IMR-90 (cell line): ENCODE data around the gene SLC25A26. TPM values are rescaled to one million over a fixed set of nuclear protein-coding genes. Genes with fewer than 3 reads are reported as not detected.

Experiments
- ATAC-seq: fragments of 200-7000 bp; cut with Tn5 transposase; 2 replicates; pipeline ENCODE4 v1.9.1; 2020; ENCODE audit warnings: low read depth, mild to moderate bottlenecking, moderate library complexity
- BruUV-seq: library from RNA; stranded (reverse); fragments of 400-500 nt; replicated peaks from 2 replicates; lab custom pipeline; 2021; lab: Mats Ljungman, UMichigan
- CTCF ChIA-PET: fragments of 300-600 bp; formaldehyde crosslinking; extraction: SDS; loops from one replicate; lab custom pipeline; 2021; ENCODE audit warnings: antibody characterized with exemption; lab: Yijun Ruan, JAX
- POLR2A ChIA-PET: fragments of 300-600 bp; sonication (Branson Sonifier 250); formaldehyde crosslinking; loops from one replicate; lab custom pipeline; 2022; ENCODE audit warnings: antibody characterized with exemption; ENCODE audit not compliant: unreplicated experiment; lab: Charles Lee
- DNase-seq: peaks from one replicate; pipeline ENCODE4 v3.0.0; 2013
- H2AFZ ChIP-seq: replicated peaks from 2 replicates; pipeline ENCODE3; 2013; ENCODE audit warnings: low read length, mild to moderate bottlenecking; ENCODE audit not compliant: poor library complexity
- H2AK5ac ChIP-seq: 2 replicates; pipeline ENCODE4 v1.6.1; 2013; ENCODE audit warnings: low read depth, low read length, inconsistent platforms
- H2AK9ac ChIP-seq: replicated peaks from 2 replicates; pipeline ENCODE3; 2013; ENCODE audit warnings: mild to moderate bottlenecking, low read depth, low read length, moderate library complexity; ENCODE audit not compliant: poor library complexity
- H2BK120ac ChIP-seq: 2 replicates; pipeline ENCODE4 v1.6.1; 2013; ENCODE audit warnings: low read depth, low read length, inconsistent platforms
- H2BK15ac ChIP-seq: 3 replicates; pipeline ENCODE4 v1.6.1; 2013; ENCODE audit warnings: low read depth, low read length, inconsistent platforms
- H2BK20ac ChIP-seq: 2 replicates; pipeline ENCODE4 v1.6.1; 2013; ENCODE audit warnings: low read depth, mild to moderate bottlenecking, inconsistent platforms, low read length, moderate library complexity
- H2BK5ac ChIP-seq: 2 replicates; pipeline ENCODE4 v1.6.1; 2013; ENCODE audit warnings: mild to moderate bottlenecking, low read depth, low read length, inconsistent platforms; ENCODE audit not compliant: poor library complexity, severe bottlenecking
- H3K14ac ChIP-seq: replicated peaks from 2 replicates; pipeline ENCODE4 v1.6.1; 2013; ENCODE audit warnings: low read depth, low read length, inconsistent platforms
- H3K18ac ChIP-seq: 2 replicates; pipeline ENCODE4 v1.6.1; 2013; ENCODE audit warnings: low read depth, low read length, control low read depth
- H3K23ac ChIP-seq: 2 replicates; pipeline ENCODE4 v1.6.1; 2013; ENCODE audit warnings: low read depth, low read length, inconsistent platforms
- H3K27ac ChIP-seq: 2 replicates; pipeline ENCODE4 v1.5.1; 2013; ENCODE audit warnings: mild to moderate bottlenecking, control low read depth, low read length; ENCODE audit not compliant: insufficient read depth
- H3K27me3 ChIP-seq: 2 replicates; pipeline ENCODE4 v1.6.1; 2013; ENCODE audit warnings: low read length; ENCODE audit not compliant: control insufficient read depth, insufficient read depth
- H3K36me3 ChIP-seq: 2 replicates; pipeline ENCODE4 v1.6.1; 2013; ENCODE audit warnings: low read length, mixed read lengths; ENCODE audit not compliant: control insufficient read depth, insufficient read depth
- H3K4ac ChIP-seq: 2 replicates; pipeline ENCODE4 v1.6.1; 2013; ENCODE audit warnings: low read depth, low read length, inconsistent platforms
- H3K4me1 ChIP-seq: 2 replicates; pipeline ENCODE4 v1.6.1; 2013; ENCODE audit warnings: low read length, mixed read lengths; ENCODE audit not compliant: control insufficient read depth, insufficient read depth
- H3K4me2 ChIP-seq: 2 replicates; pipeline ENCODE4 v1.6.1; 2013; ENCODE audit warnings: low read depth, mild to moderate bottlenecking, control low read depth, low read length, moderate library complexity
- H3K4me3 ChIP-seq: 2 replicates; pipeline ENCODE4 v1.5.1; 2013; ENCODE audit warnings: low read depth, mild to moderate bottlenecking, control low read depth, low read length, moderate library complexity; ENCODE audit not compliant: insufficient read depth
- H3K56ac ChIP-seq: 2 replicates; pipeline ENCODE4 v1.6.1; 2013; ENCODE audit warnings: low read length, inconsistent platforms; ENCODE audit not compliant: insufficient read depth; ENCODE audit errors: extremely low read depth
- H3K79me1 ChIP-seq, 2 experiments: 2 replicates each; pipeline ENCODE4 v1.6.1; 2013; ENCODE audit warnings: low read length in 2 of 2, inconsistent platforms in 1 of 2, low read depth in 1 of 2
- H3K9ac ChIP-seq: 2 replicates; pipeline ENCODE4 v1.6.1; 2013; ENCODE audit warnings: low read depth, low read length, control low read depth
- H3K9me1 ChIP-seq: 2 replicates; pipeline ENCODE4 v1.6.1; 2013; ENCODE audit warnings: low read length, inconsistent platforms; ENCODE audit not compliant: insufficient read depth
- H3K9me3 ChIP-seq: 2 replicates; pipeline ENCODE4 v1.6.1; 2013; ENCODE audit warnings: low read length; ENCODE audit not compliant: control insufficient read depth, insufficient read depth
- H4K20me1 ChIP-seq: 2 replicates; pipeline ENCODE4 v1.6.1; 2013; ENCODE audit warnings: low read length, inconsistent platforms; ENCODE audit not compliant: insufficient read depth
- H4K5ac ChIP-seq: 2 replicates; pipeline ENCODE4 v1.6.1; 2013; ENCODE audit warnings: mild to moderate bottlenecking, low read depth, low read length, control low read depth
- H4K8ac ChIP-seq, 2 experiments: 2 replicates each; pipeline ENCODE4 v1.6.1; 2013; ENCODE audit warnings: low read depth in 2 of 2, low read length in 2 of 2, control low read depth in 1 of 2, inconsistent platforms in 1 of 2
- H4K91ac ChIP-seq: 2 replicates; pipeline ENCODE4 v1.6.1; 2013; ENCODE audit warnings: low read depth, low read length, inconsistent platforms; ENCODE audit not compliant: insufficient read depth
- BHLHE40 ChIP-seq: fragments of 150-350 bp; IDR thresholded peaks from 2 replicates; pipeline ENCODE4 v1.6.1; 2016; ENCODE audit warnings: mild to moderate bottlenecking, low read depth, low read length
- CEBPB ChIP-seq: IDR thresholded peaks from 2 replicates; pipeline ENCODE4 v1.6.1; 2012; ENCODE audit warnings: low read depth, low read length, improper control_type of control experiment
- CHD1 ChIP-seq: IDR thresholded peaks from 2 replicates; pipeline ENCODE4 v1.6.1; 2012; ENCODE audit warnings: low read depth, low read length, improper control_type of control experiment
- CTCF ChIP-seq: conservative IDR thresholded peaks from 2 replicates; pipeline ENCODE4 v1.5.1; 2012; ENCODE audit warnings: mild to moderate bottlenecking, low read depth, low read length, improper control_type of control experiment
- ELK1 ChIP-seq: fragments of 150-350 bp; IDR thresholded peaks from 2 replicates; pipeline ENCODE4 v1.6.1; 2016; ENCODE audit warnings: low read depth, mild to moderate bottlenecking, low read length, moderate library complexity, borderline replicate concordance
- FOS ChIP-seq: fragments of 150-350 bp; IDR thresholded peaks from 2 replicates; pipeline ENCODE4 v1.6.1; 2016; ENCODE audit warnings: low read depth, low read length
- MAFK ChIP-seq: IDR thresholded peaks from 2 replicates; pipeline ENCODE4 v1.6.1; 2012; ENCODE audit warnings: low read depth, low read length, improper control_type of control experiment
- MAZ ChIP-seq: IDR thresholded peaks from 2 replicates; pipeline ENCODE4 v1.6.1; 2012; ENCODE audit warnings: low read depth, mild to moderate bottlenecking, low read length, improper control_type of control experiment, moderate library complexity, borderline replicate concordance
- MXI1 ChIP-seq: IDR thresholded peaks from 2 replicates; pipeline ENCODE4 v1.6.1; 2012; ENCODE audit warnings: low read depth, mild to moderate bottlenecking, low read length, moderate library complexity, borderline replicate concordance
- NFE2L2 ChIP-seq: fragments of 150-350 bp; IDR thresholded peaks from 2 replicates; pipeline ENCODE4 v1.6.1; 2016; ENCODE audit warnings: low read depth, mild to moderate bottlenecking, low read length
- RAD21 ChIP-seq: IDR thresholded peaks from 2 replicates; pipeline ENCODE4 v1.6.1; 2012; ENCODE audit warnings: low read length, improper control_type of control experiment
- RFX5 ChIP-seq: IDR thresholded peaks from 2 replicates; pipeline ENCODE4 v1.8.0; 2012; ENCODE audit warnings: low read depth, mild to moderate bottlenecking, low read length, moderate library complexity
- SMC3 ChIP-seq: fragments of 150-350 bp; IDR thresholded peaks from 2 replicates; pipeline ENCODE4 v1.6.1; 2016; ENCODE audit warnings: low read depth, mild to moderate bottlenecking, antibody characterized with exemption, low read length, moderate library complexity
- WGBS, 2 experiments: methylation state at CpG; one replicate each; pipeline versions ENCODE4 v1.1.5 to v1.1.7; 2013; ENCODE audit warnings: missing lambda C conversion rate in 2 of 2; ENCODE audit not compliant: insufficient read length in 1 of 2; ENCODE audit errors: extremely low coverage in 2 of 2; 5-methylcytosine and 5-hydroxymethylcytosine counted together
- dilution Hi-C: fragments of 300-500 bp; cut with HindIII; formaldehyde crosslinking; loops from one replicate; pipeline ENCODE4 v1.14.3; 2018; ENCODE audit warnings: low sequenced_read_pairs; ENCODE audit not compliant: unreplicated experiment
- in situ Hi-C: fragments of 300-500 bp; cut with MboI; formaldehyde crosslinking; loops from 3 replicates; pipeline ENCODE4 v1.14.3; 2019; ENCODE audit warnings: low sequenced_read_pairs, inconsistent platforms, mixed read lengths
- intact Hi-C: fragments of 100-400 bp; cut with micrococcal nuclease; formaldehyde crosslinking; loops from 2 replicates; pipeline ENCODE4 v1.10.0; 2022
- polyA plus RNA-seq, 3 experiments: library from polyadenylated mRNA; depleted of rRNA; stranded (reverse); fragments of >200 nt; gene quantifications; 2 replicates each; pipeline ENCODE4 v1.2.3, GENCODE V29; 2012; ENCODE audit warnings: low replicate concordance in 1 of 3
- total RNA-seq: library from RNA; depleted of rRNA; stranded (reverse); fragments of >200 nt; gene quantifications from 2 replicates; pipeline ENCODE4 v1.2.3, GENCODE V29; 2012

SLC25A26 gene
- total and polyA plus RNA-seq, 2 of the 4 experiments (the other 2 are of a cell fraction): 10.9 to 12.7 TPM

- H3K23ac ChIP-seq: peak overlapping the region; percentile 15; the same call in 1 of the 2 replicates
- peak overlapping the region; percentile 38; the same call in 1 of the 2 replicates for H3K18ac ChIP-seq
- peak overlapping the region; percentile 79 for H3K27ac ChIP-seq
- H3K14ac ChIP-seq: peak overlapping the region; percentile 86
- H3K9ac ChIP-seq: peak overlapping the region; percentile 47; the same call in 1 of the 2 replicates
- H3K79me1 ChIP-seq: peaks cover 8 to 59% of the 10 kb centered on the region in 2 experiments
- peak overlapping the region; percentile 94 for H2AK9ac ChIP-seq
- dilution Hi-C loops: no loop called here
- peak overlapping the region; percentile 91 for H2BK20ac ChIP-seq
- peak overlapping the region; percentile 98 for H2AK5ac ChIP-seq
- ChIA-PET POLR2A (no interaction called here), CTCF (no interaction called here)
- in situ Hi-C loops: loop anchor here (10.0 kb wide), 1 partner anchor 182 kb away; no protein-coding TSS in a partner anchor
- H3K4me3 ChIP-seq: no peak overlapping the region
- BruUV-seq: no TSS peak
- H4K5ac ChIP-seq: peak overlapping the region; percentile 35
- H2BK5ac ChIP-seq: peak overlapping the region; percentile 98
- peak; percentile 93 for ATAC-seq
- intact Hi-C loops: loop anchor here (1.0 to 10.0 kb wide), 4 partner anchors 44 to 182 kb away; no protein-coding TSS in a partner anchor
- H4K20me1 ChIP-seq: no peaks in the 10 kb centered on the region
- H2BK15ac ChIP-seq: peak overlapping the region; percentile 86; the same call in 2 of the 3 replicates
- peak; percentile 100 for DNase-seq
- no peaks in the 10 kb centered on the region for H3K27me3 ChIP-seq
- H3K4me2 ChIP-seq: peak overlapping the region; percentile 16; the same call in 1 of the 2 replicates
- no peaks in the 10 kb centered on the region for H3K9me3 ChIP-seq
- peaks cover 51% of the 10 kb centered on the region for H3K36me3 ChIP-seq
- H3K4me1 ChIP-seq: peaks cover 22% of the 10 kb centered on the region
- peak overlapping the region; percentile 69 for H2AFZ ChIP-seq
- peak overlapping the region; percentile 94 for H2BK120ac ChIP-seq
- peak overlapping the region; percentile 88 to 92 for H4K8ac ChIP-seq
- H3K56ac ChIP-seq: peak overlapping the region; percentile 22; the same call in 1 of the 2 replicates
- peaks cover 10% of the 10 kb centered on the region for H3K9me1 ChIP-seq
- 20% methylated on average over 1 of the region's 7 CpGs; no CpG with 5 or more reads in 1 of the 2 experiments for WGBS, 2 experiments
- peak overlapping the region; percentile 94 for H4K91ac ChIP-seq
- peak overlapping the region; percentile 89 for H3K4ac ChIP-seq
- TF ChIP-seq MXI1: peak; percentile 83; the same call in 1 of the 2 replicates
- peak; percentile 48; the same call in 1 of the 2 replicates for TF ChIP-seq CEBPB
- TF ChIP-seq BHLHE40: peak; percentile 67; the same call in 1 of the 2 replicates
- peak; percentile 97; the same call in 1 of the 2 replicates for TF ChIP-seq CHD1
- TF ChIP-seq MAZ: peak; percentile 58; the same call in 1 of the 2 replicates
- TF ChIP-seq RFX5: no peak
- TF ChIP-seq SMC3: peak; percentile 16; the same call in 1 of the 2 replicates
- peak; percentile 35 for TF ChIP-seq RAD21
- no peak for TF ChIP-seq MAFK
- 0 out of 2 replicates have a peak, but pooled peaks have one; percentile 13 for TF ChIP-seq CTCF
- peak; percentile 90 for TF ChIP-seq FOS
- TF ChIP-seq NFE2L2: no peak; the same call in 1 of the 2 replicates
- TF ChIP-seq ELK1: no peak
Observed at GRCh38 chr3:66413151-66413751, 192.4 kb downstream of the SLC25A26 start.
